Measurements from ENCODE around the gene CATSPERD.

DNA sequence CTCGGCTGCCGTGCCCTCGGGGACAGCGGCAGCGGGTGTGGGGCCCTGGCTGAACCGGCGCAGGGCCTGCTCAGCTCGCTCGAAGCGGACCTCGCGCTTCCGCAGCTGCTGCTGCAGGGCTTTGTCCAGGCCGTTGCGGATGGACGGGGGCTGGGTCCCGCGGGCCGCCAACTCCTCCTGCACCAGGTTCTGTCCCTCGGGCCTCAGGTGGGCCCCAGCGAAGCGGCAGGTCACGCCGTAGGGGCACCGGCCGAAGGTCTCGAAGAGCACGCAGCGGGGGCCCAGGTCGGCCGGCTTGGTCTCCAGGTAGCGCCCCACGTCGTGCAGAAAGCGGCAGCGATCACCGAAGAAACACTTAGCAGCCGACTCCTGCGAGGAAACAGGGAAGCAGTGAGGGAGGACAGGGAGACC is 68.9 kb downstream of the CATSPERD start:
- TF ChIP-seq POLR2A (IDR thresholded peaks at IDR 0.05): no peak
- TF ChIP-seq, protein P1, sequence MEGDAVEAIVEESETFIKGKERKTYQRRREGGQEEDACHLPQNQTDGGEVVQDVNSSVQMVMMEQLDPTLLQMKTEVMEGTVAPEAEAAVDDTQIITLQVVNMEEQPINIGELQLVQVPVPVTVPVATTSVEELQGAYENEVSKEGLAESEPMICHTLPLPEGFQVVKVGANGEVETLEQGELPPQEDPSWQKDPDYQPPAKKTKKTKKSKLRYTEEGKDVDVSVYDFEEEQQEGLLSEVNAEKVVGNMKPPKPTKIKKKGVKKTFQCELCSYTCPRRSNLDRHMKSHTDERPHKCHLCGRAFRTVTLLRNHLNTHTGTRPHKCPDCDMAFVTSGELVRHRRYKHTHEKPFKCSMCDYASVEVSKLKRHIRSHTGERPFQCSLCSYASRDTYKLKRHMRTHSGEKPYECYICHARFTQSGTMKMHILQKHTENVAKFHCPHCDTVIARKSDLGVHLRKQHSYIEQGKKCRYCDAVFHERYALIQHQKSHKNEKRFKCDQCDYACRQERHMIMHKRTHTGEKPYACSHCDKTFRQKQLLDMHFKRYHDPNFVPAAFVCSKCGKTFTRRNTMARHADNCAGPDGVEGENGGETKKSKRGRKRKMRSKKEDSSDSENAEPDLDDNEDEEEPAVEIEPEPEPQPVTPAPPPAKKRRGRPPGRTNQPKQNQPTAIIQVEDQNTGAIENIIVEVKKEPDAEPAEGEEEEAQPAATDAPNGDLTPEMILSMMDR (IDR thresholded peaks at IDR 0.05): no peak
- TF ChIP-seq EP300 (IDR thresholded peaks at IDR 0.05): no peak
